Activated naive CD4-positive, alpha-beta T cell treated with anti-CD3 and anti-CD28 coated beads, Interleukin-2, amount 50 U/mL, for 16 hours (primary cell): ENCODE data around the gene COPS9.

Experiments used
- DNase-seq: peaks from one replicate; pipeline ENCODE4 v3.0.0-alpha.2; 2020

The COPS9 gene

GRCh38 chr2:240165661-240166060 lies 29.6 kb upstream of the COPS9 start:
- DNase-seq = peak; percentile 4

DNA sequence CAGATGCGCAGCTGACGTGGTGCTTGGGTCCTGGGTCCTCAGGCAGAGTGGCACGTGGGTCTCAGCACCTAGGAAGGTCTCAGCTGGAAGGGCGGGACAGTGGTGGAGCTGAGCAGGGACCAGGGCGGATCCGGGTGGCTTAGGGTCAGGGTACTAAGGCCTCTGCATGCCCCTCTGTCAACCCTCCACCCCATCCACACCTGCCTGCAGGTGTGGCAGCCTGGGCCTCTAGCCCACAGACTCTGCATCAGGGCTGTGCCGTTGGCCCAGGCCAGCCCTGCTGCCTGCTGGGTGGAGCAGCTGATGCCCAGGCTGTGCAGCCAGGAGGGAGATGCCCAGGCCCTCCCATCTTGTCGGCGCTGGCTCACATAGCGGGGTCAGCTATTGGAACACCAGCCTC lies 28.9 kb upstream of the COPS9 start:
- DNase-seq = peak; percentile 2

GRCh38 chr2:240164586-240164985 lies 28.5 kb upstream of the COPS9 start:
- peak; percentile 3 for DNase-seq

- peak; percentile 0 for DNase-seq
Observed at GRCh38 chr2:240163844-240164574, 27.9 kb upstream of the COPS9 start.

DNA sequence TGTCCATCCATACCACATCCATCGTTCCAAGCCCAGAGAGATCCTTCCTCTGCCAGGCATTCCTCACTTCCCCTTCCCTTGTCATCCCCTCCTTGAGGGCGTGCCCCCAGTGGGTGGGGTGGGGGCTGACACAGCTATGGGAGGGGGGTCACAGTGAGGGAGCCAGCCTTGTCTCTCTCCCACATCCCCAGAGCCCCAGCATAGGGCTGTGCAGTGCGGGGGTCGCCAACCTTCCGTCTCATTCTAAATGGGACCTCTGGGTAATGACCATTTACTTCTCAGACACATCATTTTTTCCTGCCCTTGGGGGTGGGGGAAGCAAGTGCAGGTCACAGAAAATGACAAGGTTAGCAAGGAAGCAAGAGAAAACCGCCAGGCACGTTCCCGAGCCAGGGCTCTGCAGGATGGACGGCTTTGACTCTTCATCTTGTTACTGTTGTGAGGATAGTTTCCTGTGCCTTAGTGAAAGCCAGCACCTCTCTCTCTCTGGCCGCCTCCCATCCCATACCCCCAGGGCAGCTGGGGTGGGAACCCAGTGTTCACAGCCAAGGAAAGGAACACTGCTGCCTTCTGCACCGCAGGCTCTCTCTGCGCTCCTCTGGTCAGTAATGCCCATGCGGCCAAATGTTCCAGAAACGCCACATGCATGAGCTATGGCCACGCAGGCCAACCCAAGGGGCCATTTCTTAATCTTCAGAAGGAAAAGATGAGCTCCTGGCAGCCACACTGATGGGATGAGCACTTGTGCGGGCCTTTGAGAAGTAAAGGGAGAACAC lies 27.0 kb upstream of the COPS9 start:
- DNase-seq = peak; percentile 4

GRCh38 chr2:240162531-240162930 lies 26.4 kb upstream of the COPS9 start:
- peak; percentile 2 for DNase-seq

DNA sequence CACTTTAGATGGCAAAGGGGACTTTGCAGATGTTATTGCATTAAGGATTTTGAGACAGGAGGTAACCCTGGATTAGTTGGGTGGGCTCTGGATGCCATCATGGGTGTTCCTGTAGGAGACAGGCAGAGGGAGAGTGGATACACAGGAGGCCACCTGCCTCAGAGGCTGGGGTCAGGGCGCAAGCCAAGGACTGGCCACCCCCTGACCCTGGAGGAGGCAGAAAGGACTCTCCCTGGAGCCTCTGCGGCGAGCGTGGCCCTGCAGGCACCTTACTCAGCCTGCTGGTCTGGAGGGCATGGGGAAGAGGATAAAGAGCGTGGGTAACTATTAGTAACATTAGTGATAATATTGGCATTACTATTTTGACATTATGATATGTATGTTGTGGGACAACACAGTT lies 25.9 kb upstream of the COPS9 start:
- peak; percentile 6 for DNase-seq

GRCh38 chr2:240161087-240161750 lies 25.1 kb upstream of the COPS9 start:
- DNase-seq = peak; percentile 5

GRCh38 chr2:240160291-240161086 lies 24.4 kb upstream of the COPS9 start:
- DNase-seq = peak; percentile 4

DNA sequence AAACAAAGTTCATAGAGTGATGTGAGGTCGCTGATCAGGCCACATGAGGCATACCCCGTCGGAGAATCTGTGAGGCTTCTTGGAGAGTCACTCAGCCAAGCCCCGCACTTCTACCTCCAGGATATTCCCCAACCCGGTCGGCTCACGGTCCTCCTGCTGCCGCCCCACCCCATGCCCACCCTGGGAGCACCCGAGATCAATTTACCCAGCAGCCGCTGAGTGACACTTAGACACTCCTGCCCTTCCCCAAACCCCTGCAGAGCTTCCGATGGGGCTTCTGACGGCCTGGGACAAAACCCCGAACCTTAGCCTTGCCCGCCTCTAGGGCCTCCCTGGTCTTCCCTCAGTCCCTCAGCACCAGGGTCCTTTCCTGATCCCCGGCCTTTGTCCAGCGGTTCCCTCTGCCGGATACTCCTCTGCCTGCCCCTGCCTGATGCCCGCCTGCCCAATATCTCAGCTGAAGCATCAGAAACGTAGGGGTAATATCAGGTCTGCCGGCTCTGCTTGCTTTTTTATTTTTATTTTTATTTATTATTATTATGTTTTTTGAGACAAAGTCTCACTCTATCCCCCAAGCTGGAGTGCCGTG lies 23.2 kb upstream of the COPS9 start:
- no peak for DNase-seq

DNA sequence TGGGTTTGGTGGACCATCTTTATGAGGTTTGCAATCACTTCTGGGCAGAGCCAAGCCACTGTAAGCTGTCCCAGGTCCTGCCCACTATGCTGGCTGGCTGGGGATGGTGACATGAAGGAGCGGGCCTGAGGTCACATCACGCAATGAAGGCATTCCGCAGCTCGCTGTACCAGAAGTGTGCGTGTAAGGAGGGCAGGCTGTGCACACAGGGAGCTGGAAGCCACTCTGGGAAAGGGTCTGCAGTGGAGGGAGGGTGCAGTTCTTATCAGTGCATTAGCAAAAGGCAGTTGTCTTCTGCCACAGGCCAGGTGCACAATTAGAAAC lies 21.0 kb upstream of the COPS9 start:
- DNase-seq = peak; percentile 2

- peak; percentile 3 for DNase-seq
Observed at GRCh38 chr2:240156435-240157146, 20.5 kb upstream of the COPS9 start.

DNA sequence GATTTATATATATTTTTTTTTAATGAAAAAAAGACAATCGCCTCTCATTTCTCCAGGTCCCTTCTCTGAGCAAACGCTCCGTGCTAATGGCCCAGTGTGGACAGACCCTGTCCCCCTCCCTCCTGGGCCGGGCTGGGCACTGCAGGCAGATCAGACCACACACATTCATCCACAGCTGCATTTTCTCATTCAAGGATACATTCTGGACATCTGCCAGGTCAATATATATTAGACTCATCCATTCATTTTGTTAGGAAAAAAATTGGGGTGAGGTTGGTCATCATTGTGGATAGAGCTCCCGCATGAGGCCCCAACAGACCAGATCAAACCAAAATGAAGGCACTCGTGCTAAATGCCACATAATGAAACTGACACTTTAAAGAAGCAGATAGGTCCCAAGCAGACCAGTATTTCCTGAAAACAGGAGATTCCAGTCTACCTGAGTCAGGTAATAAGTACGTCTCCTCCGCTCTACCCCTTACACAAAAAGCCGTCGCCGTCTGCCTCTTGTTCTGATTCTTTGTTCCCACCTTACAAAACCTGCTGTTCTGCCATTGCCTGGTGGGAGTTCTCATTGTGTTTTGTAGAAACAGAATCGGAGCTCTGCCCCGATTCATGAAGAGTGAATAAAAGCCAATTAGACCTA lies 19.8 kb upstream of the COPS9 start:
- DNase-seq = peak; percentile 7

DNA sequence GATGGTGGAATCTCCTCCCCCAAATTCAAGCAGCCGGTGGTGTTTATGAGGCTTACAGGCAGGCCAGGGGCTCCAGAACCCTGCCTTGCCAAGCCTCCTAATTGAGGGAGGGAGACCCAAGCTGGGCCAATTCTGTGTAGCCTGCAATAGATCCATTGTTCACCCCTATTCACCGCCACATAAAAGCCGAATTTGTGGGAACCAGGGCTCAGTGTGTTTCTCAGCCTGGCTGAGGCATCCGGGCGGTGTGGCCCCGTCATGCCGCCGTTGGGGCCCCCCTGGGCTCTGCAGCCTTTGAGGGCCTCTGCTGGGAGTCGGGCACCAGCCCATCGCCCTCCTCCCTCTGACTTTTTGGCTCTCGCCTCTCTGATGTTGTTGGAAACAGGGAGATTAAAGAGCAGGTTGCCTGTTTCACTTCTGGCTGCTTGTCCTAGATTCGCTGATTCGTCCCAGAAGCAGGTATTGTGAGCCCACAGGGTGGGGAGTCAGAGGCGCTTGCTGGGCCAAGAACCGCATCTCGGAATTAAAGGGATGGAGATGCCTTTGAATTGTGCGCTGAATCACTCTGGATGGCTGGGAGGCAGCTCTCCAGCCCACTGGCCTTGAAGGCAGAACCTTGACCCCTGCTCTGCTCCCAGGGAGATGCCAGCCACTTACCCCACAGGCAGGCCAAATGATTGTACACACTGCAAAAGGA lies 19.1 kb upstream of the COPS9 start:
- peak; percentile 3 for DNase-seq

GRCh38 chr2:240154606-240155005 lies 18.5 kb upstream of the COPS9 start:
- peak; percentile 1 for DNase-seq

GRCh38 chr2:240153418-240153817 lies 17.3 kb upstream of the COPS9 start:
- DNase-seq = peak; percentile 1

DNA sequence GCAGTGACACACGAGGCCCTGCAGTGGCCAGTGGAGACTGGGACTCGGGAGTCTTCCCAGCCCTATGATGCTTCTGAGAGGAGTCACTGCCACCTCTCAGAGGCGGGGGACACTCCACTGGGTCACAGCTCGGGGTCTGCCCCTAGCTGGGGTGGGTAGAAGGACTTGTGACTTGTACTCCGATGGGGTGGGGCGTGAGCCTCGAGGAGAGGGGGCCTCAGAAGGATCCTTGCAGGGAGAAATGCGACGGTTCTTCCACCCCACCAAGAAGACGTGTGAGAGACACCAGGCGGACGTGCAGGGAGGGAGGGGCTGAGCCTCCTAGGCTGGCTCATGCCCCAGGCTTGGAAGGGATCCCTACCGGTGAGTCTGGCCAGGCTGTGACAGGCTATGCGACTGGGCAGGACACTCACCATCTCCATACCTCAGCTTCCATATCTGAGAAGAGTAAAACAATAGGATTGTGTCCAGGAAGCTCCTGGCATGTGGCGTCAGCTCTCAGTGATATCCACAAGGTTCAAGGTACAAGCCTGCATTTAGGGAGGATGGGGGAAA lies 15.4 kb upstream of the COPS9 start:
- no peak for DNase-seq

- peak; percentile 33 for DNase-seq
Observed at GRCh38 chr2:240149943-240150784, 14.1 kb upstream of the COPS9 start.

GRCh38 chr2:240147911-240148587 lies 11.9 kb upstream of the COPS9 start:
- DNase-seq = no peak
